Breast epithelium (tissue), 3 donors: ENCODE measurements around the gene FNBP1.
"Not testable (repeated sequence)": the region's sequence is repeated elsewhere in the genome, so short reads cannot be mapped to it uniquely, and the experiment has no call there.

Source experiments
- POLR2A ChIP-seq: fragments of 450-650 bp; IDR thresholded peaks from one replicate; pipeline ENCODE4 v1.6.1; 2016; ENCODE audit warnings: antibody characterized with exemption, mild to moderate bottlenecking, moderate library complexity
- POLR2AphosphoS5 ChIP-seq, 3 donors: sonication (generic); formaldehyde crosslinking; IDR thresholded peaks; one replicate each; pipeline ENCODE4 v1.6.1; 2017; ENCODE audit warnings: antibody characterized with exemption in 3 of 3

- not testable (repeated sequence) for TF ChIP-seq POLR2A; POLR2AphosphoS5 (IDR thresholded peaks at IDR 0.05)
Measured at GRCh38 chr9:129984589-129984988, 58.4 kb downstream of the FNBP1 start.
